SJSA1 (cell line): ENCODE data around the gene ATL3. TPM values are rescaled to one million over a fixed set of nuclear protein-coding genes. Genes with fewer than 3 reads are reported as not detected.

Source experiments
- DNase-seq, 2 experiments: peaks; one replicate each; pipeline ENCODE4 v3.0.0-alpha.2; 2015 to 2020; ENCODE audit warnings: low spot score in 2 of 2, low read depth in 1 of 2
- H3K27ac ChIP-seq: fragments of 250-450 bp; sonication (Bioruptor Pico); 2 replicates; pipeline ENCODE4 v1.5.1; 2020; ENCODE audit warnings: mild to moderate bottlenecking, moderate library complexity
- H3K27me3 ChIP-seq: fragments of 250-450 bp; sonication (Bioruptor Pico); replicated peaks from 2 replicates; pipeline ENCODE4 v1.5.1; 2020; ENCODE audit warnings: mild to moderate bottlenecking, moderate library complexity
- H3K36me3 ChIP-seq: fragments of 250-450 bp; sonication (Bioruptor Pico); 2 replicates; pipeline ENCODE4 v1.5.1; 2020; ENCODE audit warnings: mild to moderate bottlenecking
- H3K4me1 ChIP-seq: fragments of 250-450 bp; sonication (Bioruptor Pico); replicated peaks from 2 replicates; pipeline ENCODE4 v1.6.1; 2021; ENCODE audit warnings: mild to moderate bottlenecking
- H3K4me3 ChIP-seq: fragments of 250-450 bp; sonication (Bioruptor Pico); 2 replicates; pipeline ENCODE4 v1.5.1; 2020; ENCODE audit warnings: mild to moderate bottlenecking
- H3K9me3 ChIP-seq: fragments of 250-450 bp; sonication (Bioruptor Pico); replicated peaks from 2 replicates; pipeline ENCODE4 v1.5.1; 2020; ENCODE audit warnings: mild to moderate bottlenecking
- total RNA-seq: library from RNA; depleted of rRNA; stranded (reverse); fragments of >200 nt; shearing (Covaris generic); gene quantifications from 2 replicates; pipeline ENCODE4 v1.2.3, GENCODE V29; 2014; rRNA removed

Gene ATL3, protein sequence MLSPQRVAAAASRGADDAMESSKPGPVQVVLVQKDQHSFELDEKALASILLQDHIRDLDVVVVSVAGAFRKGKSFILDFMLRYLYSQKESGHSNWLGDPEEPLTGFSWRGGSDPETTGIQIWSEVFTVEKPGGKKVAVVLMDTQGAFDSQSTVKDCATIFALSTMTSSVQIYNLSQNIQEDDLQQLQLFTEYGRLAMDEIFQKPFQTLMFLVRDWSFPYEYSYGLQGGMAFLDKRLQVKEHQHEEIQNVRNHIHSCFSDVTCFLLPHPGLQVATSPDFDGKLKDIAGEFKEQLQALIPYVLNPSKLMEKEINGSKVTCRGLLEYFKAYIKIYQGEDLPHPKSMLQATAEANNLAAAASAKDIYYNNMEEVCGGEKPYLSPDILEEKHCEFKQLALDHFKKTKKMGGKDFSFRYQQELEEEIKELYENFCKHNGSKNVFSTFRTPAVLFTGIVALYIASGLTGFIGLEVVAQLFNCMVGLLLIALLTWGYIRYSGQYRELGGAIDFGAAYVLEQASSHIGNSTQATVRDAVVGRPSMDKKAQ
- total RNA-seq: 105 and 183 TPM in 2 replicates

DNA sequence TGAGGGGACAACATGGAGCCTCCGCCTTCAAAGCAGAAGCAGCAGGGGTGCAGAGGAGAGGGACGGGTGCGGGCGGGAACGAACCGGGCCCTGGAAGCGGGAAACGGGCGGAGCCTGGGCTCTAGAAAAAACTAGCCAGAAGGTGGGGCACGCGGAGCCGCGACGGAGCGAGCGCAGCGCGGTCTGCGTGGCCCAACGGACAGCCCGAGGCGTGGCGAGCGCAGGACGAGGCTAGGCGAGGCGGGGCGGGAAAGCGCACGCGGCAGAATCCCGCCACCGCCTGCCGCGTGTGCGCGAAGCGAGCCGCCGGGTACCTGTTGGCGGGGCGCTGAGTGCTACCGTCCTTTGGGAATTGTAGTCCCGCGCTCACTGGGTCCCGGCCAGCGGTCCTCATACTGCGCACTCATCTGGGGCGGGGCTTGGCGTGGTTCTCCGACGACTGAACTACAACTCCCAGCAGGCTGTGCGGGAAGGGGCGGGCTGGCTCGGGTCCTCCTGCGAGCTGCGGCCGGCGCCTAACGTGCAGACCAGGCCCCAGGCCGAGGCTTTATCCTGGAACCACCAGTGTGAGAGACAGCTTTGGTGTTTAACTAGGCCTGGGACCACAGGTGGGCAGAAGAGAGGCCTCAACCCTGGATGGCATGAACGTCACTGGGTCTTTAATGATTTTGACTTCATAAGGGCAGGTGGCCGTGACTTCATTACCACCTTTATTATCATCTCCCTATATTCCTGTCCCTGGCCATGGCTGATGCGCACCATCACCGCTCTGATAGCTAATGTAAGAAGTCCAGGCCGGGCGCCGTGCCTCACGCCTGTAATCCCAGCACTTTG, at the start of gene ATL3:
Gene ATL3 (minus strand): TSS at position 55 of the 834 bp plus-strand sequence. CDS start 41 bp downstream, at position 14.
- H3K9me3 ChIP-seq: no peaks in the 10 kb centered on the region
- peak; percentile 98 to 99 for DNase-seq
- peak within 1 kb of the TSS; percentile 83 for H3K27ac ChIP-seq
- peak within 1 kb of the TSS; percentile 67 for H3K4me3 ChIP-seq
- H3K36me3 ChIP-seq: peaks cover 19% of the 10 kb centered on the region
- peaks cover 44% of the 10 kb centered on the region for H3K4me1 ChIP-seq
- H3K27me3 ChIP-seq: no peaks in the 10 kb centered on the region

DNA sequence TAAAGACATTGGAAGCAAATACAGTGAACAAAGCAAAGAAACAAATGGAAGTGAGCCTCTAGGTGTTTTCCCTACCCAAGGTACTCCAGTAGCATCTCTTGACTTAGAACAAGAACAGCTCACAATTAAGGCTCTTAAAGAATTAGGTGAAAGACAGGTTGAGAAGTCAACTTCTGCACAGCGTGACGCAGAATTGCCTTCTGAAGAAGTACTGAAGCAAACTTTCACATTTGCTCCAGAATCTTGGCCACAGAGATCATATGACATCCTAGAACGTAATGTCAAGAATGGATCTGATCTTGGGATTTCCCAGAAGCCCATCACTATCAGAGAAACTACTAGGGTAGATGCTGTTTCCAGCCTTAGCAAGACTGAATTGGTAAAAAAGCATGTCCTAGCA, 49.4 kb upstream of the ATL3 start:
- no peaks in the 10 kb centered on the region for H3K4me1 ChIP-seq
- no peaks in the 10 kb centered on the region for H3K9me3 ChIP-seq
- peaks cover 21% of the 10 kb centered on the region for H3K36me3 ChIP-seq
- no peak overlapping the region for H3K27ac ChIP-seq
- no peak overlapping the region for H3K4me3 ChIP-seq
- DNase-seq: no peak
- no peaks in the 10 kb centered on the region for H3K27me3 ChIP-seq

DNA sequence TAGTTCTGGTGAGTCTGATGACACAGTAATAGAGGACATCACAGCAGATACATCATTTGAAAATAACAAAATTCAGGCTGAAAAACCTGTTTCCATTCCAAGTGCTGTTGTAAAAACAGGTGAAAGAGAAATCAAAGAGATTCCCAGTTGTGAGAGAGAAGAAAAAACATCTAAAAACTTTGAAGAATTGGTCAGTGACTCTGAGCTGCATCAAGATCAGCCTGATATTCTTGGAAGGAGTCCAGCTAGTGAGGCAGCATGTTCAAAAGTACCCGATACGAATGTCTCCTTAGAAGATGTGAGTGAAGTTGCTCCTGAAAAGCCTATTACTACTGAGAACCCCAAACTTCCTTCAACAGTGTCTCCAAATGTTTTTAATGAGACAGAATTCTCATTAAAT, 48.8 kb upstream of the ATL3 start:
- H3K9me3 ChIP-seq: no peaks in the 10 kb centered on the region
- H3K4me1 ChIP-seq: no peaks in the 10 kb centered on the region
- H3K27me3 ChIP-seq: no peaks in the 10 kb centered on the region
- peaks cover 21% of the 10 kb centered on the region for H3K36me3 ChIP-seq
- no peak overlapping the region for H3K4me3 ChIP-seq
- DNase-seq: no peak
- H3K27ac ChIP-seq: no peak overlapping the region

DNA sequence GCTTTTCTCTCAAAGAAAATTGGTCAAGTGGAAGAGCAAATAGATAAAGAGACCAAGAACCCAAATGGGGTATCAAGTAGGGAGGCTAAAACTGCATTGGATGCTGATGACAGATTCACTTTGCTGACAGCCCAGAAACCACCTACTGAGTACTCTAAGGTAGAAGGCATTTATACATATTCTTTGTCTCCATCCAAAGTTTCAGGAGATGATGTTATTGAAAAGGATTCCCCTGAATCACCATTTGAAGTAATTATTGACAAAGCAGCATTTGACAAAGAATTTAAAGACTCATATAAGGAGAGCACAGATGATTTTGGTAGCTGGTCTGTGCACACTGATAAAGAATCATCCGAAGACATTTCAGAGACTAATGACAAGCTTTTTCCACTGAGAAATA, 47.8 kb upstream of the ATL3 start:
- H3K27ac ChIP-seq: no peak overlapping the region
- peaks cover 21% of the 10 kb centered on the region for H3K36me3 ChIP-seq
- H3K4me1 ChIP-seq: no peaks in the 10 kb centered on the region
- no peaks in the 10 kb centered on the region for H3K27me3 ChIP-seq
- no peak overlapping the region for H3K4me3 ChIP-seq
- H3K9me3 ChIP-seq: no peaks in the 10 kb centered on the region
- DNase-seq: no peak

DNA sequence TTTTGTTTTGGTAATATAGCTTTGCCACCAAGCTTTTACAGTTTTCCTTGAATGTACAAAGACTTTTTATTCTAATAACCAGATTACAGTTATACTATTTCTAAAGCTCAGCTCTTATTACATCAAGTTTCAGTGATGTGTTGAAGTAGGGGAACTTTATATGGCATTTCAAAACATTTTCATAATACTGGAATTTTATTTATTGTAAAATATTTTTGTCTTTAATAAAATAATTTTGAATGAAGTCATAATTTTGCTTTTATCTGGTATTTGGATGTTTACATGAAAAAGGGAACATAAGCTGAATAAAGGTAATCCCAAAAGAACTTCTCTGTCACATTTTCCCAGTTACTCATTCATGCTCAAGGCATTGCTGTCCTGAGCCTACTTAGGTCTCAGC, 44.9 kb upstream of the ATL3 start:
- Histone ChIP-seq H3K27ac (no peak overlapping the region), H3K9me3 (no peaks in the 10 kb centered on the region), H3K4me1 (no peaks in the 10 kb centered on the region), H3K27me3 (no peaks in the 10 kb centered on the region), H3K4me3 (no peak overlapping the region), H3K36me3 (peaks cover 21% of the 10 kb centered on the region)
- DNase-seq: no peak

DNA sequence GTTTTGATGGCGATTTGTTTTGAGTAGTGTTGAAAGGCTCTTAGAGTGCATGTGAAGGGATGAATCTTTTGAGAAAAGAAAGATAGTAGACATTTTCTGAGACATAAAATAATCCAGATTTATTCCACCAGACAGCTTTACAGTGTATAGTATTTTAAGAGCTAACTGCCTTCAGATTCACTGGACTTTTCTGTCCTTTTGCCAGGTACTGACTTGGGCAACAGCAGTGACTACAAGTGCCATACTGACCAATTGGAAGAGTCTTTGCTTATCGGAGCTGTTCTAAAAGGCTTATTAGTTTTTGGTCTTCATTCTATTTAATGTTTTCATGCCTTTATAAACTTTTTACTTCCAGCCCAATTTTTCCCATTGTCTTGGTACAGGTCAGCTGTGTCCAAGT, 42.6 kb upstream of the ATL3 start:
- no peak for DNase-seq
- H3K36me3 ChIP-seq: peaks cover 5% of the 10 kb centered on the region
- H3K4me1 ChIP-seq: peaks cover 18% of the 10 kb centered on the region
- no peaks in the 10 kb centered on the region for H3K9me3 ChIP-seq
- H3K27me3 ChIP-seq: no peaks in the 10 kb centered on the region
- H3K27ac ChIP-seq: no peak overlapping the region
- no peak overlapping the region for H3K4me3 ChIP-seq

DNA sequence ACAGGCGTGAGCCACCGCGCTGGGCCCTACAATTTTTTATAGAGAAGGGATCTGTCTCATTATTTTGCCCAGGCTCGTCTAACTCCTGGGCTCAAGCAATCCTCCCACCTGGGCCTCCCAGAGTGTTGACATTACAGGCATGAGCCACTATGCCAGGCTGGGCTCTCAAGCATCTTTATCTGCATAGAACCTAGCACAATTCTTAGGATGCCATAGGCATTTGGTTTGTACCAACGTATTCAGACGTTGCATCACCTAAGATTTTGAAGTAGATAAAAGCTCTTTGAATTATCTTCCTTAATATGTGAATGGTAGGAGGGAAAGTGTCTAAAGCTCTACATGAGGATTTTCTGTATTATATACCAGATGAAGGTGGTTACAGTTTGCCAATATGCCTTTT, 40.7 kb upstream of the ATL3 start:
- Histone ChIP-seq H3K27ac (no peak overlapping the region), H3K27me3 (no peaks in the 10 kb centered on the region), H3K36me3 (peaks cover 8% of the 10 kb centered on the region; the same call in 1 of the 2 replicates), H3K4me1 (peaks cover 19% of the 10 kb centered on the region), H3K4me3 (no peak overlapping the region), H3K9me3 (no peaks in the 10 kb centered on the region)
- DNase-seq: no peak

DNA sequence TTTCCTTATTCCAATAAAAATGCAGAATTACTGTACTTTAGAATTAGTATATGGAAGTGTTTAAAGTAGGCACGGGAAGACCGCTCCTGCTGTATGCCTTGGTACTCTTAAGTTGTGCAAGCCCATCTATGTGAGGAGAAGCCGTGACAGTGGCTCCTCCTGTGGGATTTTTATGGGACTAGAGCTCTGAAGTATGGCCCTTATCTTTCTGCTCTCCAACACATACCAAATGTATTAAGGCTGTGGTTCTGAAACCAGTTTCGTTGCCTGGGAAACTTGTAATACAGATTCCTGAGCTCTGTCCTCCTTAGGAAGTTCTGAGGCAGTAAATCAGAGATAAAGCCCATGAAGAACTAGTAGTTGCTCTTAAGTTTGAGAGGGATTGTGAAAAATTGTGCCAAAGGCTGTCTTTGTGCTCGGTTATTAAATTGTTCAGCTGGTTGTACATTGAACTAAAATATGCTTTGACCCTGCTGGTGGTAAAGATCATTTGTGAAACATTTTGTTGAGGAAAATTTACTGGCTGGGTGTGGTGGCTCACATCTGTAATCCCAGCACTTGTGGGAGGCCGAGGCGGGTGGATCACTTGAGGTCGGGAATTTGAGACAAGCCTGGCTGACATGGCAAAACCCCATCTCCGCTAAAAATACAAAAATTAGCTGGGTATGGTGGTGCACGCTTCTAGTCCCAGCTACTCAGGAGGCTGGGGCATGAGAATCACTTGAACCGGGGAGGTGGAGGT, 39.5 kb upstream of the ATL3 start:
- H3K27me3 ChIP-seq: no peaks in the 10 kb centered on the region
- peaks cover 19% of the 10 kb centered on the region for H3K4me1 ChIP-seq
- no peak overlapping the region for H3K4me3 ChIP-seq
- peaks cover 5% of the 10 kb centered on the region; the same call in 1 of the 2 replicates for H3K36me3 ChIP-seq
- no peak overlapping the region for H3K27ac ChIP-seq
- H3K9me3 ChIP-seq: no peaks in the 10 kb centered on the region
- DNase-seq: no peak

DNA sequence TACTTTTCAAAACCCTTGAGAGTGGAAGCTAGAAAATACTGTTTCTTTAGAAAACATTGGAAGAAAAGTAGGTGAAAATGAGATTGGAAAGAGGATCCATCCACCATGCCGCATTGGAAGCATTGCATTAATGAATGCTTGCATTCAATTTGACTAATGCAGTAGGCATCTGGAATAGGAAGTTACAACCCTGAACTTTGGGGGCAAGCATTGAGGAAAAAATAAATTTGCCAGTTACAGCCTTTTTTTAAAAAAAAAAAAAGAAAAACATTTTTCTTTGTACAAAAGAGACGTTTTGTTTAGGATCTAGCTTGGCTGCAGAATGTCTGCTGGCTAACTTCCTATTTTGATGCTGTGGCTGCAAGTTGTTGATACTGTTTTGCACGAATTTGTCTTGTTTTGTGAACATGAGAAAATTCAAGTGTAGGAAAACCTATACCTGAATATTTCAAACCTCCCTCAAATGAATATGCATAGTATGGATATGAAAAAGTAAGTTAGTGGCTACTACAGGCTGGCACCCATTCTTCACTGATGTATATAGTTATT, 38.2 kb upstream of the ATL3 start:
- H3K9me3 ChIP-seq: no peaks in the 10 kb centered on the region
- no peak overlapping the region for H3K4me3 ChIP-seq
- peak overlapping the region; percentile 1; the same call in 1 of the 2 replicates for H3K27ac ChIP-seq
- peaks cover 5% of the 10 kb centered on the region; the same call in 1 of the 2 replicates for H3K36me3 ChIP-seq
- no peaks in the 10 kb centered on the region for H3K27me3 ChIP-seq
- peak in 1 of 2 experiments; percentile 32 for DNase-seq
- peaks cover 25% of the 10 kb centered on the region for H3K4me1 ChIP-seq

DNA sequence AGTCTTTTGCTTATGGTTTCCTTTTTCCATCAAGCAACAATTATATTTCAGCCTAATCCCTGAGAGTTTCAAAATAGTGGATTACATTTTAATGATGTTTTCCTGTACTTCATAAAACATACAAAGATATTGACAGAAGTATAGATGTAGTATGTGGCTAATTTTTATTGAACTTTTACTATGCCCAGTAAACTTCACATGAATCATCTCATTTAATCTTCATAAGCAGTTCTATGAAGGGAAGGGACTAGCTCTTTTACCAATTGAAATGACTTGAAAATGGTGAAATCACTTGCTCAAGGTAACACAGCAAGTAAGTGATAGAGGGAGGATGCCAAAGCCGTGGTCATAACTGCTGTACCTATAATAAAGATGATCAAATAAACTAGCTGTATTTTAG, 37.6 kb upstream of the ATL3 start:
- DNase-seq: no peak
- no peaks in the 10 kb centered on the region for H3K27me3 ChIP-seq

DNA sequence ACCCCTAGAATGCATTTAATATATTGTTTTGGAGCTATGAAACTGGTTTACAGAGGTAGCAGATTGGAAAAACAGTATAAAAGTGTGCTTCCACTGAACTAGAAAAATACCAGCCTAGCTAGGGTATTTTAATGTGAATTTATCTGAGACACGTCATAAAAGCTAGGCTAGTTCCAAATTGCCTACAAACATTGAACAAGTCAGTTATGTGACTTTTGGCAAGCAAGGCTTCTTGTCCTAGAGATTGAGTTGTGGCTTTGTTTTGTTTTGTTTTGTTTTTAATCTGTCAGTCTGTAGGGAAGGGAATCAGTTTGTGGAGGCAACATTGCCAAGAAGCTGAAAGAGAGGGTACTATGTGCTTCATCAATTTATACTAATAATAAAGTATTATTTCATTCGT, 34.4 kb upstream of the ATL3 start:
- Histone ChIP-seq H3K9me3 (no peaks in the 10 kb centered on the region), H3K36me3 (peaks cover 8% of the 10 kb centered on the region; the same call in 1 of the 2 replicates), H3K27ac (no peak overlapping the region), H3K4me1 (peaks cover 24% of the 10 kb centered on the region), H3K4me3 (no peak overlapping the region), H3K27me3 (no peaks in the 10 kb centered on the region)
- no peak for DNase-seq

More for the DNA sequence above, 37.6 kb upstream of the ATL3 start:
- peaks cover 5% of the 10 kb centered on the region; the same call in 1 of the 2 replicates for H3K36me3 ChIP-seq
- no peak overlapping the region for H3K4me3 ChIP-seq
- H3K27ac ChIP-seq: peak overlapping the region; percentile 1; the same call in 1 of the 2 replicates
- H3K4me1 ChIP-seq: peaks cover 29% of the 10 kb centered on the region
- no peaks in the 10 kb centered on the region for H3K9me3 ChIP-seq

DNA sequence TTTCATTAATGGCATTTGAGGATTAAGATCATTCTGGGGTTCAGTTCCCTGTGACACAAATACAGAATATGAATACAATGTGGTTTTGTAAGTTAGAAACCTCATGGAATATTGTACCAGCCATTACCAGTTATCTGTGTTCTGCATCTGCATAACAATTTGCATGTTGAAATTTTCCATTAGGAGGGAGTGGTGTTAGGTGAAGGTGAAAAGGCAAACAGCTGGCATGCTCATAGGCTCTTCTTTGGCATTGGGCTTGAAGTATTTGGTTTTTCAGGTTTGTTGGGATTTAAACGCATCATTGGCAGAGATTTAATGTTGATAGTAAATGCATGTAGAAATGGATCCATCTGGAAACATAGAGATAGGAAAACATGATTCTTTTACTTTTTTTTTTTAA, 28.7 kb upstream of the ATL3 start:
- Histone ChIP-seq H3K4me3 (no peak overlapping the region), H3K27ac (no peak overlapping the region), H3K27me3 (no peaks in the 10 kb centered on the region), H3K9me3 (no peaks in the 10 kb centered on the region), H3K4me1 (peaks cover 9% of the 10 kb centered on the region), H3K36me3 (peaks cover 8% of the 10 kb centered on the region; the same call in 1 of the 2 replicates)
- DNase-seq: no peak
